GM18511 (cell line): Measurements from ENCODE around the gene GPR42.

Experiments
- ATAC-seq: cut with Tn5 transposase; IDR thresholded peaks from one replicate; pipeline ENCODE4 v1.9.1; 2021; ENCODE audit warnings: mild to moderate bottlenecking, moderate library complexity; ENCODE audit not compliant: unreplicated experiment

The GPR42 gene

GRCh38 chr19:35370722-35371121 is at the start of gene GPR42:
GPR42 (plus strand) TSS chr19:35371068; CDS start chr19:35371360, 292 bp downstream.
- no peak for ATAC-seq

- no peak for ATAC-seq
Measured at GRCh38 chr19:35321291-35321690, 49.6 kb upstream of the GPR42 start.

- ATAC-seq = no peak
Measured at GRCh38 chr19:35322014-35322413, 48.9 kb upstream of the GPR42 start.

- no peak for ATAC-seq
Measured at GRCh38 chr19:35327642-35328041, 43.2 kb upstream of the GPR42 start.

GRCh38 chr19:35328851-35329285 is 42.0 kb upstream of the GPR42 start, which contains the start of gene CD22:
CD22 (plus strand) TSS chr19:35329187; CDS start chr19:35332041, 2,854 bp downstream.
- no peak for ATAC-seq

- ATAC-seq = no peak
Measured at GRCh38 chr19:35329323-35329722, 41.5 kb upstream of the GPR42 start.

- peak; percentile 57 for ATAC-seq
Measured at GRCh38 chr19:35330475-35330874, 40.4 kb upstream of the GPR42 start.

- no peak for ATAC-seq
Measured at GRCh38 chr19:35331551-35332214, 39.2 kb upstream of the GPR42 start.

GRCh38 chr19:35332817-35333216 is 38.1 kb upstream of the GPR42 start:
- ATAC-seq = no peak

- ATAC-seq = no peak
Measured at GRCh38 chr19:35334144-35334753, 36.6 kb upstream of the GPR42 start.

GRCh38 chr19:35336166-35336955 is 34.5 kb upstream of the GPR42 start:
- ATAC-seq = no peak

GRCh38 chr19:35337097-35337983 is 33.5 kb upstream of the GPR42 start:
- no peak for ATAC-seq

- no peak for ATAC-seq
Measured at GRCh38 chr19:35337984-35338296, 32.9 kb upstream of the GPR42 start.

GRCh38 chr19:35340431-35340830 is 30.4 kb upstream of the GPR42 start:
- ATAC-seq = no peak

GRCh38 chr19:35341006-35341405 is 29.9 kb upstream of the GPR42 start:
- no peak for ATAC-seq

GRCh38 chr19:35341565-35342225 is 29.2 kb upstream of the GPR42 start:
- ATAC-seq = no peak

GRCh38 chr19:35342430-35342829 is 28.4 kb upstream of the GPR42 start:
- ATAC-seq = no peak

- ATAC-seq = no peak
Measured at GRCh38 chr19:35344511-35345031, 26.3 kb upstream of the GPR42 start.

- no peak for ATAC-seq
Measured at GRCh38 chr19:35345671-35346111, 25.2 kb upstream of the GPR42 start.
